HepG2 (cell line): ENCODE measurements around the gene ADSS1. TPM values are rescaled to one million over a fixed set of nuclear protein-coding genes. Genes with fewer than 3 reads are reported as not detected.

Experiments
- ATF7-NPFF ChIP-seq: sonication (generic); formaldehyde crosslinking; IDR thresholded peaks from 2 replicates; pipeline ENCODE4 v1.8.1; 2023; ENCODE audit warnings: mild to moderate bottlenecking, low read depth, missing genetic modification reagents, moderate library complexity
- BHLHE40 ChIP-seq: IDR thresholded peaks from 2 replicates; pipeline ENCODE4 v1.6.1; 2011; ENCODE audit warnings: low read length, improper control_type of control experiment
- CEBPZ ChIP-seq: IDR thresholded peaks from 2 replicates; pipeline ENCODE4 v1.6.1; 2012; ENCODE audit warnings: low read length, improper control_type of control experiment
- GATAD1 ChIP-seq: IDR thresholded peaks from 2 replicates; pipeline ENCODE4 v1.6.1; 2016; ENCODE audit warnings: missing genetic modification reagents, missing compliant biosample characterization
- HDAC1 ChIP-seq: sonication (generic); formaldehyde crosslinking; IDR thresholded peaks from 2 replicates; pipeline ENCODE4 v1.5.1; 2020; ENCODE audit warnings: mild to moderate bottlenecking, missing genetic modification reagents
- HIVEP1 ChIP-seq: sonication (generic); formaldehyde crosslinking; IDR thresholded peaks from 2 replicates; pipeline ENCODE4 v1.4.0; 2020; ENCODE audit warnings: mild to moderate bottlenecking, missing genetic modification reagents
- HOXA3 ChIP-seq: sonication (generic); formaldehyde crosslinking; IDR thresholded peaks from 2 replicates; pipeline ENCODE4 v1.5.0; 2020; ENCODE audit warnings: missing genetic modification reagents
- KDM6A ChIP-seq: IDR thresholded peaks from 2 replicates; pipeline ENCODE4 v1.6.1; 2016; ENCODE audit warnings: low read depth
- MYNN ChIP-seq: sonication (generic); formaldehyde crosslinking; IDR thresholded peaks from 2 replicates; pipeline ENCODE4 v1.4.0; 2020; ENCODE audit warnings: mild to moderate bottlenecking, low read depth, missing genetic modification reagents
- NFKB2 ChIP-seq: sonication (generic); formaldehyde crosslinking; IDR thresholded peaks from 2 replicates; pipeline ENCODE4 v1.4.0; 2020; ENCODE audit warnings: missing genetic modification reagents, borderline replicate concordance
- RARG ChIP-seq: sonication (generic); formaldehyde crosslinking; IDR thresholded peaks from 2 replicates; pipeline ENCODE4 v1.4.0; 2020; ENCODE audit warnings: low read depth, mild to moderate bottlenecking, missing genetic modification reagents
- TBX2 ChIP-seq: sonication (generic); formaldehyde crosslinking; IDR thresholded peaks from 2 replicates; pipeline ENCODE4 v1.5.0; 2020; ENCODE audit warnings: missing genetic modification reagents, mild to moderate bottlenecking, borderline replicate concordance
- TEAD2 ChIP-seq: sonication (generic); formaldehyde crosslinking; IDR thresholded peaks from 2 replicates; pipeline ENCODE4 v1.9.0; 2021; ENCODE audit warnings: missing genetic modification reagents
- TRAFD1 ChIP-seq: sonication (generic); formaldehyde crosslinking; IDR thresholded peaks from 2 replicates; pipeline ENCODE4 v1.5.1; 2020; ENCODE audit warnings: missing genetic modification reagents, mild to moderate bottlenecking, borderline replicate concordance
- YY1 ChIP-seq: IDR thresholded peaks from 2 replicates; pipeline ENCODE4 v1.6.1; 2011; ENCODE audit warnings: low read length, low read depth, moderate library complexity, mild to moderate bottlenecking; ENCODE audit not compliant: insufficient read depth, insufficient replicate concordance
- ZBTB38 ChIP-seq: sonication (generic); formaldehyde crosslinking; IDR thresholded peaks from 2 replicates; pipeline ENCODE4 v1.5.1; 2020; ENCODE audit warnings: mild to moderate bottlenecking, missing genetic modification reagents
- ZFP36L1 ChIP-seq: sonication (generic); formaldehyde crosslinking; IDR thresholded peaks from 2 replicates; pipeline ENCODE4 v1.8.0; 2022; ENCODE audit warnings: mild to moderate bottlenecking, missing genetic modification reagents, moderate library complexity
- ZNF136 ChIP-seq: sonication (generic); formaldehyde crosslinking; IDR thresholded peaks from 2 replicates; pipeline ENCODE4 v1.8.1; 2022; ENCODE audit warnings: low read depth, mild to moderate bottlenecking, moderate library complexity, missing genetic modification reagents
- ZNF207 ChIP-seq: fragments of 450-650 bp; IDR thresholded peaks from 2 replicates; pipeline ENCODE4 v1.6.1; 2016; ENCODE audit warnings: antibody characterized with exemption, borderline replicate concordance
- ZNF451 ChIP-seq: sonication (generic); formaldehyde crosslinking; IDR thresholded peaks from 2 replicates; pipeline ENCODE4 v1.5.0; 2020; ENCODE audit warnings: mild to moderate bottlenecking, missing genetic modification reagents
- ZNF557 ChIP-seq: sonication (generic); formaldehyde crosslinking; IDR thresholded peaks from 2 replicates; pipeline ENCODE4 v1.4.0; 2020; ENCODE audit warnings: missing genetic modification reagents
- ZNF639 ChIP-seq: conservative IDR thresholded peaks from 2 replicates; pipeline ENCODE4 v1.6.1; 2018; ENCODE audit warnings: missing genetic modification reagents
- polyA plus RNA-seq, 8 experiments: library from polyadenylated mRNA; depleted of rRNA in 3 of 8; stranded (reverse) in 7 of 8; unstranded in 1 of 8; fragments of >200 nt; fragmentation: Illumina TruSeq in 4 of 8; extraction: Trizol in 4 of 8; gene quantifications; 2 replicates each; pipeline versions ENCODE4 v1.2.1 to v1.2.3, GENCODE V29; 2011 to 2016; ENCODE audit warnings: low read depth in 4 of 8, missing spikeins in 1 of 8, mixed read lengths in 1 of 8; ENCODE audit not compliant: insufficient read depth in 1 of 8
- total RNA-seq, 5 experiments: library from RNA; depleted of rRNA; stranded (reverse); fragments of >200 nt; fragmentation: Illumina TruSeq; extraction: Trizol; gene quantifications; 2 replicates each; pipeline ENCODE4 v1.2.3, GENCODE V29; 2016; ENCODE audit warnings: low read depth in 1 of 5

ADSS1 gene
- total and polyA plus RNA-seq, 2 of the 13 experiments (the other 11 are each of a cell fraction or from before 2014, with no cell fraction given) = 1.0 to 36.7 TPM

GRCh38 chr14:104794099-104794498, 70.1 kb downstream of the ADSS1 start (continued):
- no peak for TF ChIP-seq RARG
- no peak for TF ChIP-seq TEAD2 (CRISPR knock-in tag)
- TF ChIP-seq HOXA3 (CRISPR knock-in tag) = peak; percentile 23; the same call in 1 of the 2 replicates
- TF ChIP-seq ATF7-NPFF = no peak
- TF ChIP-seq NFKB2 = peak; percentile 38; the same call in 1 of the 2 replicates
- TF ChIP-seq ZNF451 (CRISPR knock-in tag) = no peak
- TF ChIP-seq BHLHE40 = no peak; the same call in 1 of the 2 replicates
- no peak for TF ChIP-seq CEBPZ
- no peak; the same call in 1 of the 2 replicates for TF ChIP-seq TBX2 (CRISPR knock-in tag)
- no peak for TF ChIP-seq KDM6A (CRISPR knock-in tag)
- TF ChIP-seq ZNF136 = no peak
- TF ChIP-seq ZFP36L1 (CRISPR knock-in tag) = no peak
- 0 out of 2 replicates have a peak, but pooled peaks have one; percentile 10 for TF ChIP-seq HIVEP1 (CRISPR knock-in tag)
- no peak for TF ChIP-seq ZNF557
- TF ChIP-seq YY1 = no peak
- no peak for TF ChIP-seq ZBTB38 (CRISPR knock-in tag)
- TF ChIP-seq TRAFD1 (CRISPR knock-in tag) = no peak
- no peak for TF ChIP-seq ZNF207
- no peak for TF ChIP-seq GATAD1 (CRISPR knock-in tag)
- no peak for TF ChIP-seq HDAC1
- no peak for TF ChIP-seq MYNN
- no peak for TF ChIP-seq ZNF639 (CRISPR knock-in tag)
